Measurements from ENCODE around the gene GALNT2. TPM values are rescaled to one million over a fixed set of nuclear protein-coding genes. Genes with fewer than 3 reads are reported as not detected.
A peak's percentile ranks its signal among the peaks of the same experiment; 100 is the strongest.

The GALNT2 gene
- total and polyA plus RNA-seq, 10 of the 15 experiments (the other 5 are each of a cell fraction or from before 2014, with no cell fraction given), result 0.52 to 27.7 (median 16.3) TPM

DNA sequence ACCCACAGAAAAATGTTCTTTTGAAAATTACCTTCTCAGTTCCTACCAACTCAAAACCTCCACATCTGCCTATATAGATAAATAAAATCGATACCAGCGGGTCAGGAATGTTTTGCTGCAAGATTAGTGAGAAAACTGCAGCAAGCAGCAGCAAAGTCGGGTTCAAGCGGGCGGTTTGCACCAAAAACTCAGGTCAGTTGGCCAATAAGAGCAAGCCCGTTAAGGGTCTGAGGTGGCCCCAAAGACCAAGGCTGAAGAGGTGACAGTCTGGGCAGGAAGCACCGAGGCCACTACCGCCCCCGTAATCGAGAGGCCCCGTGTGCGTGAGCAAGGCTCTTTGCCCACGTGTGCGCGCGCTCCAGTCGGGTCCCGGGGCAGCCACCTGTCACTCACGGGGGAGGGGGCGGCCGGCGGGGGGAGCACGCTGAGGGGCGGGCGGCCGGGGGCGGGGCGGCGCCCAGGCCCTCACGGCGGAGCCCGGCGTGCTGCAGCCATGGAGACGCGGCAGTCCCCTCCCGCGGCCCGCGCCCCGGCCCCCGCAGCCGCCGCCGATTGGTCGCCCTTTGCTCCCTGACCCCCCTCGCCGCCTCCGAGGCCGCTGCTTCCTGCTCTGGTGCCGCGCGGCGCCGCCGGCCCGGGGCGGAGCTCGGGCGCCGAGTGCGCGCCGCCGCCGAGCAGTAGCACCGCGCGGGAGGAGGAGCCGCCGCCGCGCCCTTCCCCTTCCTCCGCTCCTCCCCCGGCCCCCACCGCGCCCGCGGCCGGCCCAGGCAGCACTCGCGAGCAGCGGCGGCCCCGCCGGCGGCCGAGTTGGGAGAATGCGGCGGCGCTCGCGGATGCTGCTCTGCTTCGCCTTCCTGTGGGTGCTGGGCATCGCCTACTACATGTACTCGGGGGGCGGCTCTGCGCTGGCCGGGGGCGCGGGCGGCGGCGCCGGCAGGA, at the start of gene GALNT2 (continued):
- TF ChIP-seq, protein P1, sequence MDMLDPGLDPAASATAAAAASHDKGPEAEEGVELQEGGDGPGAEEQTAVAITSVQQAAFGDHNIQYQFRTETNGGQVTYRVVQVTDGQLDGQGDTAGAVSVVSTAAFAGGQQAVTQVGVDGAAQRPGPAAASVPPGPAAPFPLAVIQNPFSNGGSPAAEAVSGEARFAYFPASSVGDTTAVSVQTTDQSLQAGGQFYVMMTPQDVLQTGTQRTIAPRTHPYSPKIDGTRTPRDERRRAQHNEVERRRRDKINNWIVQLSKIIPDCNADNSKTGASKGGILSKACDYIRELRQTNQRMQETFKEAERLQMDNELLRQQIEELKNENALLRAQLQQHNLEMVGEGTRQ (IDR thresholded peaks at IDR 0.05; ENCODE audit: borderline replicate concordance, low read depth, low read length), result peak; percentile 46
- TF ChIP-seq LARP7 (IDR thresholded peaks at IDR 0.05), result peak; percentile 84
- TF ChIP-seq HCFC1 (IDR thresholded peaks at IDR 0.05; ENCODE audit: low read length), result no peak
- TF ChIP-seq, protein P2, sequence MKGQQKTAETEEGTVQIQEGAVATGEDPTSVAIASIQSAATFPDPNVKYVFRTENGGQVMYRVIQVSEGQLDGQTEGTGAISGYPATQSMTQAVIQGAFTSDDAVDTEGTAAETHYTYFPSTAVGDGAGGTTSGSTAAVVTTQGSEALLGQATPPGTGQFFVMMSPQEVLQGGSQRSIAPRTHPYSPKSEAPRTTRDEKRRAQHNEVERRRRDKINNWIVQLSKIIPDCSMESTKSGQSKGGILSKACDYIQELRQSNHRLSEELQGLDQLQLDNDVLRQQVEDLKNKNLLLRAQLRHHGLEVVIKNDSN (IDR thresholded peaks at IDR 0.05; ENCODE audit: borderline replicate concordance, extremely low read length, insufficient read depth, low read depth, low read length), result peak; percentile 86
- TF ChIP-seq, protein P3, sequence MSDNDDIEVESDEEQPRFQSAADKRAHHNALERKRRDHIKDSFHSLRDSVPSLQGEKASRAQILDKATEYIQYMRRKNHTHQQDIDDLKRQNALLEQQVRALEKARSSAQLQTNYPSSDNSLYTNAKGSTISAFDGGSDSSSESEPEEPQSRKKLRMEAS (IDR thresholded peaks at IDR 0.05; ENCODE audit: low read depth, low read length), result peak; percentile 62
- no peak for TF ChIP-seq RELA (IDR thresholded peaks at IDR 0.05; ENCODE audit: borderline replicate concordance, partially characterized antibody)
- peak; percentile 51; the same call in 1 of the 2 replicates for TF ChIP-seq IKZF1 (conservative IDR thresholded peaks at IDR 0.05)
- peak; percentile 55; the same call in 1 of the 2 replicates for TF ChIP-seq ZSCAN29 (IDR thresholded peaks at IDR 0.05)
- peak; percentile 78 for TF ChIP-seq POLR2A (IDR thresholded peaks at IDR 0.05; ENCODE audit: low read depth, low read length)
- TF ChIP-seq, protein P4, sequence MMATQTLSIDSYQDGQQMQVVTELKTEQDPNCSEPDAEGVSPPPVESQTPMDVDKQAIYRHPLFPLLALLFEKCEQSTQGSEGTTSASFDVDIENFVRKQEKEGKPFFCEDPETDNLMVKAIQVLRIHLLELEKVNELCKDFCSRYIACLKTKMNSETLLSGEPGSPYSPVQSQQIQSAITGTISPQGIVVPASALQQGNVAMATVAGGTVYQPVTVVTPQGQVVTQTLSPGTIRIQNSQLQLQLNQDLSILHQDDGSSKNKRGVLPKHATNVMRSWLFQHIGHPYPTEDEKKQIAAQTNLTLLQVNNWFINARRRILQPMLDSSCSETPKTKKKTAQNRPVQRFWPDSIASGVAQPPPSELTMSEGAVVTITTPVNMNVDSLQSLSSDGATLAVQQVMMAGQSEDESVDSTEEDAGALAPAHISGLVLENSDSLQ (IDR thresholded peaks at IDR 0.05), result peak; percentile 94
- TF ChIP-seq, protein P5, sequence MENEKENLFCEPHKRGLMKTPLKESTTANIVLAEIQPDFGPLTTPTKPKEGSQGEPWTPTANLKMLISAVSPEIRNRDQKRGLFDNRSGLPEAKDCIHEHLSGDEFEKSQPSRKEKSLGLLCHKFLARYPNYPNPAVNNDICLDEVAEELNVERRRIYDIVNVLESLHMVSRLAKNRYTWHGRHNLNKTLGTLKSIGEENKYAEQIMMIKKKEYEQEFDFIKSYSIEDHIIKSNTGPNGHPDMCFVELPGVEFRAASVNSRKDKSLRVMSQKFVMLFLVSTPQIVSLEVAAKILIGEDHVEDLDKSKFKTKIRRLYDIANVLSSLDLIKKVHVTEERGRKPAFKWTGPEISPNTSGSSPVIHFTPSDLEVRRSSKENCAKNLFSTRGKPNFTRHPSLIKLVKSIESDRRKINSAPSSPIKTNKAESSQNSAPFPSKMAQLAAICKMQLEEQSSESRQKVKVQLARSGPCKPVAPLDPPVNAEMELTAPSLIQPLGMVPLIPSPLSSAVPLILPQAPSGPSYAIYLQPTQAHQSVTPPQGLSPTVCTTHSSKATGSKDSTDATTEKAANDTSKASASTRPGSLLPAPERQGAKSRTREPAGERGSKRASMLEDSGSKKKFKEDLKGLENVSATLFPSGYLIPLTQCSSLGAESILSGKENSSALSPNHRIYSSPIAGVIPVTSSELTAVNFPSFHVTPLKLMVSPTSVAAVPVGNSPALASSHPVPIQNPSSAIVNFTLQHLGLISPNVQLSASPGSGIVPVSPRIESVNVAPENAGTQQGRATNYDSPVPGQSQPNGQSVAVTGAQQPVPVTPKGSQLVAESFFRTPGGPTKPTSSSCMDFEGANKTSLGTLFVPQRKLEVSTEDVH (IDR thresholded peaks at IDR 0.05; ENCODE audit: low read depth, partially characterized antibody), result peak; percentile 30
- TF ChIP-seq GATAD2B (conservative IDR thresholded peaks at IDR 0.05; ENCODE audit: low read depth), result peak; percentile 50
- TF ChIP-seq CBFB (IDR thresholded peaks at IDR 0.05; ENCODE audit: low read depth), result no peak
- TF ChIP-seq, protein P6, sequence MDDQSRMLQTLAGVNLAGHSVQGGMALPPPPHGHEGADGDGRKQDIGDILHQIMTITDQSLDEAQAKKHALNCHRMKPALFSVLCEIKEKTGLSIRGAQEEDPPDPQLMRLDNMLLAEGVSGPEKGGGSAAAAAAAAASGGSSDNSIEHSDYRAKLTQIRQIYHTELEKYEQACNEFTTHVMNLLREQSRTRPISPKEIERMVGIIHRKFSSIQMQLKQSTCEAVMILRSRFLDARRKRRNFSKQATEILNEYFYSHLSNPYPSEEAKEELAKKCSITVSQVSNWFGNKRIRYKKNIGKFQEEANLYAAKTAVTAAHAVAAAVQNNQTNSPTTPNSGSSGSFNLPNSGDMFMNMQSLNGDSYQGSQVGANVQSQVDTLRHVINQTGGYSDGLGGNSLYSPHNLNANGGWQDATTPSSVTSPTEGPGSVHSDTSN (IDR thresholded peaks at IDR 0.05; ENCODE audit: insufficient replicate concordance, low read depth, low read length), result peak; percentile 91
- TF ChIP-seq ZNF384 (IDR thresholded peaks at IDR 0.05; ENCODE audit: borderline replicate concordance, low read depth, low read length), result no peak
- no peak for TF ChIP-seq MYB (IDR thresholded peaks at IDR 0.05; ENCODE audit: borderline replicate concordance, low read depth, low read length)
- 0 out of 2 replicates have a peak, but pooled peaks have one; percentile 28 for TF ChIP-seq TBL1XR1 (IDR thresholded peaks at IDR 0.05; ENCODE audit: low read depth, low read length)
- peak; percentile 69; the same call in 1 of the 2 replicates for TF ChIP-seq PAX5 (IDR thresholded peaks at IDR 0.05; ENCODE audit: borderline replicate concordance, low read depth, low read length)
- no peak for TF ChIP-seq SRF (IDR thresholded peaks at IDR 0.05; ENCODE audit: low read depth in 2 of 2, low read length in 2 of 2)
